ENCODE data around the gene NACA.

NACA gene

DNA sequence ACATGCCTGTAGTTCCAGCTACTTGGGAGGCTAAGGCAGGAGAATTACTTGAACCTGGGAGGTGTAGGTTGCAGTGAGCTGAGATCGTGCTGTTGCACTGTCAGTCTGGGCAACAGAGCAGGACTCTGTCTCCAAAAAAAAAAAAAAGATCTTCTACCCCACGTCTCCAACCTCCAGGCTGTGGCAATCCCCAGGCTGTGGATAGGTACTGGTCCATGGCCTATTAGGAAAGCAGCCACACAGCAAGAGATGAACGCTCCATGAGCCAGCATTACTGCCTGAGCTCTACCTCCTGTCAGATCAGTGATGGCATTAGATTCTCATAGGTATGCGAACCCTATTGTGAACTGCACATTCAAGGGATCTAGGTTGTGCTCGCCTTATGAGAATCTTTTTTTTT lies 30.9 kb downstream of the NACA start:
- no peak for DNase-seq (ENCODE audit: extremely low read depth in 1 of 2, low read depth in 1 of 2)

GRCh38 chr12:56688846-56689109 lies 36.3 kb downstream of the NACA start:
- no peak for DNase-seq (ENCODE audit: extremely low read depth in 1 of 2, low read depth in 1 of 2)

DNA sequence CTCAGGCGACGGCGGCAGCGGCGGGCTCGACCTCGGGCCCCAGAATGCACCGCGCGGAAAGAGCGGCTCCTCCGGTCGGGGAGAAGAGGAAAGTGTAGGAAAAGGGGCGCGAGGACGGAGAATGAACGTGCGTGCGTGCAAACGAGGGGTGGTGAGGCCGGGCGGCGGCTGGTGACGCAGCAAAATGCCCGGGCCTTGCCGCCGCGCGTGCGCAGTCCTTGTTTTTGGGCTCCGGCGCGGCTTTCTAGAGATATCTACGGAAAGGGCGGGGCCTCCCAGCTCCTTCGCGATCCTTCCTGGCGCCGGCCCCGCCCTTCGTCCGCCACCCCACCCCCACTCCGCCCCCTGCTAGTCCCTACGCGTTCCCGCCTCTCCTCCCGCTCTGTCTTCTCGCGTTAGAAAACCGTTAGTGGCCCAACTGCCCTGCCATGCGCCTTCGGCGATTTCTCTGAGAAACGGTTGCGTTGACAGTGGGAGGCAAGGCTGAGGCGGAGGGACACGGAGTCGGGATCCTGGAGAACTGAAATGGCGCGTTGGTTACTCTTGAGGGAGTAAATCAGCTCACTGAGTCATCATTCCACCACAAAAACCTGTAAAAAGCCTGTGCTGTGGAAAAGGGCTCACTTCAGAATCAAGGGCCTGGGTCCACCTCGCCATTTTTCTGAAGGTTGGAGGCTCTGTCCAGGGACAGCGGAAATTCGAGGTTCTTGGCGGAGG lies 36.8 kb downstream of the NACA start, which contains the start of gene PTGES3:
TSS of gene PTGES3 (minus strand) at position 156 of the 717 bp plus-strand sequence. CDS start 285 bp downstream, outside the sequence.
- peak; percentile 94 to 96 for DNase-seq (ENCODE audit: extremely low read depth in 1 of 2, low read depth in 1 of 2)

GRCh38 chr12:56687223-56688128 lies 37.6 kb downstream of the NACA start:
- peak; percentile 3 to 29 for DNase-seq (ENCODE audit: extremely low read depth in 1 of 2, low read depth in 1 of 2)

GRCh38 chr12:56684745-56685359 lies 40.2 kb downstream of the NACA start:
- DNase-seq (ENCODE audit: extremely low read depth in 1 of 2, low read depth in 1 of 2), result no peak

DNA sequence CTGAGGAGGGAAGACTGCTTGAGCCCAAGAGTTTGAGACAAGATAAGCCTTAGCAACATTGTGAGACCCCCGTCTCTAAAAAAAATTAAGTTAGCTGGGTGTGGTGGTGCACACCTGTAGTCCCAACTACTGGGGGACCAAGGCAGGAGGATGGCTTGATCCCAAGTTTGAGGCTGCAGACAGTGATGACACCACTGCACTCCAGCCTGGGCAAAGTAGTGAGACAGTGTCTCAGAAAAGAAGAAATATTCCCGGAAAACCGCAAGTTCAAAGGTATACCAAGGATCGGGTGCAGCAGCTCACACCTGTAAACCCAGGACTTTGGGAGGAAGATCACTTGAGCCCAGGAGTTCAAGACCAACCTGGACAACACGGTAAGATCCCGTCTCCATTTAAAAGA lies 42.8 kb downstream of the NACA start:
- DNase-seq (ENCODE audit: extremely low read depth in 1 of 2, low read depth in 1 of 2), result no peak

DNA sequence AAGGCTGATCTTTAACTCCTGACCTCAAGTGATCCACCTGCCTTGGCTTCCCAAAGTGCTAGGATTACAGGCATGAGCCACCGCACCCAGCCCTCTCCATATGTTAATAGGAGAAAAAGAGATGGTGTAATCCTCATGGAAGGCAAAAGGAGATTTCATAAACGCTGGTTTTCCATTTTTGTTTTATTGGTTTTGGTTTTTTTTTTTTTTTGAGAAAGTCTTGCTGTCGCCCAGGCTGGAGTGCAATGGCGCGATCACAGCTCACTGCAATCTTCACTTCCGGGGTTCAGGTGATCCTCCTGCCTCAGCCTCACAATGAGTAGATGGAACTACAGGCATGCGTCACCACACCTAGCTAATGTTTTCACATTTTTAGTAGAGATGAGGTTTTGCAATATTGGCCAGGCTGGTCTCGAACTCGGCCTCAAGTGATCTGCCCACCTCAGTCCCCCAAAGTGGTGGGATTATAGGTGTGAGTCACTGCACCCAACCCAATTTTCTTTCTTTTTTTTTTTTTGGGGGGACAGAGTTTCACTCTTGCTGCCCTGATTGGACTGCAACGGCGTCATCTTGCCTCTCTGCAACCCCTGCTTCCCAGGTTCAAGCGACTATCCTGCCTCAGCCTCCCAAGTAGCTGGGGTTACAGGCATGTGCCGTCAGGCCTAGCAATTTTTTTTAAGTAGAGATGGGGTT lies 45.1 kb downstream of the NACA start:
- no peak for DNase-seq (ENCODE audit: extremely low read depth in 1 of 2, low read depth in 1 of 2)

- no peak for DNase-seq (ENCODE audit: extremely low read depth in 1 of 2, low read depth in 1 of 2)
These were observed 46.2 kb downstream of the NACA start for GRCh38 chr12:56678852-56679251.

DNA sequence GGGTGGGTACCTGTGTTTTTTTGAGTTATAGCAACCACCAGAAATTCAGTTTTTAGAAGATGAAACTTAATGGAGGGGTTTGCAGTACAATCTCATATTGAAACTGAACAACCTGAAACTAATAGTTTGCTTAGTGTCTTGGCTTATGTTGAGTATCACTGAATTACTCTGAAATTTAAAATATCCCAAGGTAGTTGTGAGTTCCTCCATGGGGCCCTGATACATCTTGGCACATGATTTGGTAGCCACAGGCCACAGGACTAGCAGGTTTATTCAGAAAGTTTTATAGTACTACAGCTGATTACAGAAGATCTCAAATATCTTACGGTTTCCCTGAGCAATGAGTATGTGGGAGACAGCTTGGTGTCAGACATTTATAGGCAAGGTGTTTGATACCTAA lies 47.4 kb downstream of the NACA start:
- no peak for DNase-seq (ENCODE audit: extremely low read depth in 1 of 2, low read depth in 1 of 2)

- DNase-seq (ENCODE audit: extremely low read depth in 1 of 2, low read depth in 1 of 2), result no peak
These were observed 48.1 kb downstream of the NACA start for GRCh38 chr12:56676851-56677580.

- no peak for DNase-seq (ENCODE audit: extremely low read depth in 1 of 2, low read depth in 1 of 2)
These were observed 53.5 kb downstream of the NACA start for GRCh38 chr12:56671608-56672007.

GRCh38 chr12:56670836-56671235 lies 54.3 kb downstream of the NACA start:
- DNase-seq (ENCODE audit: extremely low read depth in 1 of 2, low read depth in 1 of 2), result no peak

GRCh38 chr12:56668197-56668457 lies 57.0 kb downstream of the NACA start:
- no peak for DNase-seq (ENCODE audit: extremely low read depth in 1 of 2, low read depth in 1 of 2)

Data from activated CD8-positive, alpha-beta memory T cell treated with anti-CD3 and anti-CD28 coated beads for 1 hour (primary cell).